ENCODE data around the gene TRIM67. TPM values are rescaled to one million over a fixed set of nuclear protein-coding genes. Genes with fewer than 3 reads are reported as not detected.

Gene TRIM67
- total RNA-seq, 1 experiment from 2014 or later, result not detected

- no peak overlapping the region for H3K27ac ChIP-seq
- POLR2A ChIA-PET (ENCODE audit: unreplicated experiment), result no interaction called here
- no peak overlapping the region; the same call in 1 of the 2 replicates for H2AFZ ChIP-seq
- no peaks in the 10 kb centered on the region for H3K9me2 ChIP-seq (ENCODE audit: insufficient read depth)
- H3K79me2 ChIP-seq (ENCODE audit: low read depth), result no peaks in the 10 kb centered on the region
- H3K4me3 ChIP-seq, result no peak overlapping the region
- H3K36me3 ChIP-seq (ENCODE audit: low read depth), result no peaks in the 10 kb centered on the region
- no peak overlapping the region for H3K4me2 ChIP-seq
- DNase-seq, result no peak
- BruUV-seq (replicated peaks), result no TSS peak
- TF ChIP-seq, protein P1, sequence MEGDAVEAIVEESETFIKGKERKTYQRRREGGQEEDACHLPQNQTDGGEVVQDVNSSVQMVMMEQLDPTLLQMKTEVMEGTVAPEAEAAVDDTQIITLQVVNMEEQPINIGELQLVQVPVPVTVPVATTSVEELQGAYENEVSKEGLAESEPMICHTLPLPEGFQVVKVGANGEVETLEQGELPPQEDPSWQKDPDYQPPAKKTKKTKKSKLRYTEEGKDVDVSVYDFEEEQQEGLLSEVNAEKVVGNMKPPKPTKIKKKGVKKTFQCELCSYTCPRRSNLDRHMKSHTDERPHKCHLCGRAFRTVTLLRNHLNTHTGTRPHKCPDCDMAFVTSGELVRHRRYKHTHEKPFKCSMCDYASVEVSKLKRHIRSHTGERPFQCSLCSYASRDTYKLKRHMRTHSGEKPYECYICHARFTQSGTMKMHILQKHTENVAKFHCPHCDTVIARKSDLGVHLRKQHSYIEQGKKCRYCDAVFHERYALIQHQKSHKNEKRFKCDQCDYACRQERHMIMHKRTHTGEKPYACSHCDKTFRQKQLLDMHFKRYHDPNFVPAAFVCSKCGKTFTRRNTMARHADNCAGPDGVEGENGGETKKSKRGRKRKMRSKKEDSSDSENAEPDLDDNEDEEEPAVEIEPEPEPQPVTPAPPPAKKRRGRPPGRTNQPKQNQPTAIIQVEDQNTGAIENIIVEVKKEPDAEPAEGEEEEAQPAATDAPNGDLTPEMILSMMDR (conservative IDR thresholded peaks at IDR 0.05), result no peak
- no peak for TF ChIP-seq EZH2 (IDR thresholded peaks at IDR 0.05; ENCODE audit: low read depth)
- CTCF ChIA-PET, result no interaction called here
- no peaks in the 10 kb centered on the region for H3K4me1 ChIP-seq (replicated peaks; ENCODE audit: insufficient read depth)
- peaks cover 93% of the 10 kb centered on the region for H3K27me3 ChIP-seq (ENCODE audit: insufficient read depth, low read depth)
- no peaks in the 10 kb centered on the region for H4K20me1 ChIP-seq (ENCODE audit: insufficient read depth)
- H3F3A ChIP-seq (ENCODE audit: insufficient read depth, low read depth), result no peaks in the 10 kb centered on the region
- intact Hi-C loops (cut with micrococcal nuclease; ENCODE audit: unreplicated experiment), result no loop called here
- no peaks in the 10 kb centered on the region for H3K9me3 ChIP-seq (ENCODE audit: insufficient read depth, low read depth)
These were observed 38.7 kb downstream of the TRIM67 start for GRCh38 chr1:231200388-231201031.

DNA sequence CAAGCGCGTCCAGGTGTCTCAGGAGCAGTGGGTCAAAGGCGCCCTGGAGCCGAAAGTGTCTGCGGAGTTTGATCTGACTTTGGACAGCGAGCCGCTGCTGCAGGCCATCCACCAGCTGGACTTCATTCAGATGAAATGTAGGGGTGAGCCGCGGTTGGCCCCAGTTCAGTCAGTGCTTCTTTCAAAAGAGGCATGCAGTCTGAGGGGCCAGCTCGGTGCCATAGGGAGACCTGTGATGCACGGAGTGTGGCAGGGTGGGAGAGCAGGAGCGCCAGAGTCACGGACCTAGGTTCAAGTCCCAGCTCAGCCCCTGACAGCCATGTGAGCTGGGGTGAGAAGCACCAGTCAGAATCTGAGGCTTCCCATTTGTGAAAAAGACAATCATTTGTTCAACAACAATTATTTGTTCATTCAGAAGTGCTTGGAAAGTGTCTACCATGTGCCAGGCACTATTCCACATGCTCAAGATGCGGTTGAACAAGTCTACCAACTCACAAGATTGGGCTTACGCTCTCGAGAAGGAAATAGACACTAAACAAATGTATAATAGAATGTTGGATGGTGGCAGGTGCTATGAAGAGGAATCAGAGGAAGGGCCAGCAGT lies 39.6 kb downstream of the TRIM67 start:
- Histone ChIP-seq H3K27ac (no peak overlapping the region), H4K20me1 (ENCODE audit: insufficient read depth) (no peaks in the 10 kb centered on the region), H3K36me3 (ENCODE audit: low read depth) (no peaks in the 10 kb centered on the region), H3K9me2 (ENCODE audit: insufficient read depth) (no peaks in the 10 kb centered on the region), H2AFZ (no peak overlapping the region), H3K4me3 (no peak overlapping the region), H3K9me3 (ENCODE audit: insufficient read depth, low read depth) (no peaks in the 10 kb centered on the region), H3K4me2 (no peak overlapping the region), H3K27me3 (ENCODE audit: insufficient read depth, low read depth) (peaks cover 92% of the 10 kb centered on the region), H3F3A (ENCODE audit: insufficient read depth, low read depth) (no peaks in the 10 kb centered on the region), H3K4me1 (replicated peaks; ENCODE audit: insufficient read depth) (no peaks in the 10 kb centered on the region), H3K79me2 (ENCODE audit: low read depth) (no peaks in the 10 kb centered on the region)
- ChIA-PET POLR2A (ENCODE audit: unreplicated experiment) (no interaction called here), CTCF (no interaction called here)
- no TSS peak for BruUV-seq (replicated peaks)
- intact Hi-C loops (cut with micrococcal nuclease; ENCODE audit: unreplicated experiment), result no loop called here
- TF ChIP-seq, protein P1 (conservative IDR thresholded peaks at IDR 0.05), result no peak
- TF ChIP-seq EZH2 (IDR thresholded peaks at IDR 0.05; ENCODE audit: low read depth), result no peak
- DNase-seq, result no peak

DNA sequence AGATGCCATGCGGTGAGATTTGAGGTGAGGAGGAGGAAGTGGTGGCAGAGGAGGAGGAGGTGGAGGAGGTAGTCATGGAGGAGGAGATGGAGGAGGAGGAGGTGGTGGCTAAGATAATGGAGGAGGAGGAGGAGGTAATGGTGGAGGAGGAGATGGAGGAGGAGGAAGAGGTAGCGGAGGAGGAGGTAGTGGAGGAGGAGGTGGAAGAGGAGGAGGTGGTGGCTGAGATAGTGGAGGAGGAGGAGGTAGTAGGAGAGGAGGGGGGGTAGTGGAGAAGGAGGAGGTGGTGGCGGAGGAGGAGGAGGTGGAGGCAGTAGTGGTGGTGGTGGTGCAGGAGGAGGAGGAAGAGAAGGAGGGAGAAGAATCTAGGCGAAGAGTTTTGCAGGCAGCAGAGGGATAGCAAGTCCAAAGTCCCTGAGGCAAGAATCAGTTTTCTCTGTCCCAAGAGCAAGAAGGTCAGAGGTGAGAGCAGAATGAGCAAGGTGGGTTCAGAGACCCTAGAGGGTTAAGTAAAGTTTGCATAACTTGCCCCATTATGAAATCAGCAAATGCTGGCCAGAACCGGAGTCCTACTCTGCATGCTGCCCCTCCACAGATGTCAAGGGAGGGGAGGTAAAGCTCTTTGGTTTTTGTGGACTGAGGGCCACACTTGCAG lies 40.2 kb downstream of the TRIM67 start:
- Histone ChIP-seq H3K9me3 (ENCODE audit: insufficient read depth, low read depth) (no peaks in the 10 kb centered on the region), H3K9me2 (ENCODE audit: insufficient read depth) (no peaks in the 10 kb centered on the region), H3K27me3 (ENCODE audit: insufficient read depth, low read depth) (peaks cover 92% of the 10 kb centered on the region), H3K4me3 (no peak overlapping the region), H3K4me2 (no peak overlapping the region), H3F3A (ENCODE audit: insufficient read depth, low read depth) (no peaks in the 10 kb centered on the region), H3K4me1 (replicated peaks; ENCODE audit: insufficient read depth) (no peaks in the 10 kb centered on the region), H3K27ac (no peak overlapping the region), H3K79me2 (ENCODE audit: low read depth) (no peaks in the 10 kb centered on the region), H2AFZ (no peak overlapping the region), H4K20me1 (ENCODE audit: insufficient read depth) (no peaks in the 10 kb centered on the region), H3K36me3 (ENCODE audit: low read depth) (no peaks in the 10 kb centered on the region)
- CTCF ChIA-PET, result no interaction called here
- no peak for DNase-seq
- intact Hi-C loops (cut with micrococcal nuclease; ENCODE audit: unreplicated experiment), result no loop called here
- TF ChIP-seq, protein P1 (conservative IDR thresholded peaks at IDR 0.05), result no peak
- no peak for TF ChIP-seq EZH2 (IDR thresholded peaks at IDR 0.05; ENCODE audit: low read depth)
- POLR2A ChIA-PET (ENCODE audit: unreplicated experiment), result no interaction called here
- BruUV-seq (replicated peaks), result no TSS peak
